Measurements from ENCODE around the gene MIXL1.
"Not testable (repeated sequence)": the region's sequence is repeated elsewhere in the genome, so short reads cannot be mapped to it uniquely, and the experiment has no call there.

MIXL1 gene

DNA sequence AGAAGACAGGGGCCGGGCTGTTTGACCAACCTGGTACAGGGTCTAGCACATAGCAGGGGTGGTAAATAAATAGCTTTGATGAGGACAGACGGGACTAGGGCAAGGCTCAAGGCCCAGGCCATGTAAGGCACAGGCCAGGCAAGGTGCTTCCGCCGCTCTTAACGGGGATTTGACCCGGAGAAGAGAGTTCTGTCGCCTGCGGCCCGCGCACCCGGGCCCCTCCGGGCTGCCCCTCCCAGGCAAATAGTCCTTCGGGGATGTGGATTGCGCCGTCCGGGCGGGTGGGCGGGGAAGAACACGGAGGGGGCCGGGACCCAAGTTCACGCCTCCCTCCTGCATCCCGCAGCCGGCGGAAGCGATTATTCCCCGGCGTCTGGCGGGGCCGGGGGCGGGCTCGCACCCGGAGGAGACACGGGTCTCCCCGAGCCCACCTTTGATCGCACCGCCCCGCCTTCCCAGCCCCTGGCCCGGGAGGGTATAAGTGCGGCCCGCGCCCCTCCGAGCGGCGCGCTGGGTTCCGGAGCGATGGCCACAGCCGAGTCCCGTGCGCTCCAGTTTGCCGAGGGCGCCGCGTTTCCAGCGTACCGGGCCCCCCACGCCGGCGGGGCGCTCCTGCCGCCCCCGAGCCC lies at the start of gene MIXL1:
TSS of gene MIXL1 (plus strand) at position 508 of the 629 bp plus-strand sequence. CDS start at position 526, 18 bp downstream.
- DNase-seq = peak; percentile 32

DNA sequence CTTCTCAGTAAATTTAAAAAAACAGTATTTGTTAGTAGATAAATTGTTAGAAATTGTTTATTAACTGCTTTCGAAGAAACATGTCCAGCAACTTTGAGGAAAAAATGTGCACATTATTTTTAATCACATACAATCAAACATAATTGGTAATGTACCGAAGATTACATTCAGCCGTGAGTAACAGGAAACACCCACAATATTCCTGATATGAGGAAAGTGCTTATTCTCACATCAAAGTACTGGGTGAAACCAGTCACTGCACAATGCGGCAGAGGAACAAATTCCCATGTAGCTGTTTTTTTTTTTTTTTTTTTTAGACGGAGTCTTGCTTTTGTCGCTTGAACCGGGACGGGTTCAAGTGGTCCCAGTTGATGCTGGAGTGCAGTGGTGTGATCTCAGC lies 46.6 kb upstream of the MIXL1 start:
- DNase-seq = no peak

DNA sequence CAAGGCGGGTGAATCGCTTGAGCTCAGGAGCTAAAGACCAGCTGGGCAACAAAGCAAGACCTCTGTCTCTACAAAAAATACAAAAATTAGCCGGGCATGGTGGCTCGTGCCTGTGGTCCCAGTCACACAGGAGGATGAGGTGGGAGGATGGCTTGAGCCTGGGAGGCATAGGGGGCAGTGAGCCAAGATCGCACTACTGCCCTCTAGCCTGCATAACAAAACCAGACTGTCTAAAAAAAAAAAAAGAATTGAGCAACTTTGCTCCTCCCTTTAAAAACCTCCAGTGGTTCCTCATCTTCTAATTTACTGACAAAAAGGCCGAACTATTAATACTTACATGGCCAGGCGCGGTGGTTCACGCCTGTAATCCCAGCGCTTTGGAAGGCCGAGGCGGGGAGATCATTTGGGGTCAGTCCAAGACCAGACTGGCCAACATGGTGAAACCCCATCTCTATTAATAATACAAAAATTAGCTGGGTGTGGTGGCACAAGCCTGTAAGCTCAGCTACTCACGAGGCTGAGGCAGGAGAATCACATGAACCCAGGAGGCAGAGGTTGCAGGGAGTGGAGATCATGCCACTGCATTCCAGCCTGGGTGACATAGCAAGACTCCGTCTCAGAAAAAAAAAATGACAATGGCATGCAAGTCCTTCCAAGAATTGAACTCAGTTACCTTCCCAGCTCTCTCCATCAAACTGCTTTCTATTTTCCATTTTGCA lies 41.3 kb upstream of the MIXL1 start:
- DNase-seq = no peak

DNA sequence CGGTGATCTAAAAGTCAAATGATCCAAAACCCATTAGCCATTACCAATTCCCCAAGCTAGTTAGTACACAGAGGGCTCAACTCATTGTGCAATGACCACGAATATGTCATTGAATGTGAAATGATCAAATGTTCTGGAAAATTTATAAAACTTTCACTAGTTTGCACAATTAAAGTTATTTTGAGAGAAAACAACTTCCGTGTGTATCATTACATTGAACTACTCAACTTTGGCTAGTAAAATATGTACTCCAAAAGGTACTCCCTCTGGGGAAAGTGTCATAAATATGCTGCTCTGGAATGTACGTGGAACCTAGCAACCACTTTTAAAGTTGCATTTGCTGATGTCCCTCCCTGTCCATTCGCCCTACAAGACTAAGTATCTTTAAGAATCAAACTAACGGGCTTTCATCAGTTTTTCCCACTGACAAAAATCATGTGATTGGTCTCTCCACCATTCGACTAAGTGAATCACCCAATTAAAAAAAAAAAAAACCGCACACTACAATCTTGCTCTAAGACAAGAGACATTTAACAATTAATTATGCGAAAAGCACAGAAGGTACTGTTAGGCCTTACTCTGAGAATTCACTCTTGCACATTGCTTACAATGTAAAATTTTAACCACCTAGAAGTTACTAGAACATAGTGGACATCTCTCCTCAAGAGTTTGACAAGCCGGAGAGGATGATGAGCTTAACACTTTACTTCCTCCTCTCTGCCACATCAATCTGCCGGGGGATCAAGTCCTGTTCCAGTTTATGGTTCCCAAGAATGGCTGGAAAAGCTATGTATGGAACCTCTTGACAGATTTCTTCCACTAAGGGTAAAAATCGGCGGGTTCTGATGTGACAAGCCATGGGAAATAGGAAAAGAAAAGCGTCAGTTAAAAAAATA lies 38.1 kb upstream of the MIXL1 start:
- DNase-seq = no peak

DNA sequence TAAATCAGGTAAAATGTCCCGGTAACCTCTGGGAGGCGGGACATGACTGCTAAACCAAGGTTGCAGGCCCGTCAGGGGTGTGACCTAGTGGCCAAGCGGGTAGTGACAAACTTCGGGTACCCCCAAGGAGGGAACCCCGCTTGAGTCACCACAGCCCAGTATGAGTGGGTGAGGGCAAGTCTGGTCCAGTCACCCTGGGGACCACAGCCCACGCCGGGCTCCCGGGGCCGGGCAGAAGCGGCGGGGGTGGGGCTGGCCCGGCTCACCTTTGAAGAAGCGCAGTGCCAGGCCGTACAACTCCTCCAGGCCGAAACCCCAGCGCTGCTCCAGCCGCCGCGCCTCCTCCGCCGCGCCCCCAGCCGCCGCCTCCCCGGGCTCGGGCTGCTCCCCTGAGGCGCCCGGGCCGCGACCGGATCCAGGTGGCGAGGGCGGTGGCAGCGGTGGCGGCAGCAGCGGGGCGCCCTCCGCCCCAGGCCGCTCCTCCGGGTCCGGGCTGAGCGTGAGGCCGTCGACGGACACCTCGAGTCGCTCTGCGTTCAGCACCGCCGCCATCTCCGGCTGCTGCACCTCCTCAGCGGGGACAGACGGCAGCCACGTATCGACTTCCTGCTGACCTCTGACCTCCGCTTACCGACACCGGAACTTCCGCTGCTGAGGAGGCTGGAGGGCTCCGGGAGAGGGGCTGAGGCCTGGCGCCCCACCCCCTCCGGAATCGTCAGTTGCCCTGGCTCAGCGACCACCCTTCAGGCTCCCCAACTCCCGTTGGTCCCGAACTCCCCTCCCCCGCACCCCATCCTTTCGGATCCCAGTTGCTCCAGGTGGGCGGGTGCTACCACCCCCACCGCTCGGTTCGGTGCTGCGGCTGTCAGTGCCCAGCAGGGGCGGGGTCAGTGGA lies 37.1 kb upstream of the MIXL1 start, which contains the start of gene ACBD3:
TSS of gene ACBD3 (minus strand) at position 618 of the 895 bp plus-strand sequence. CDS start at position 552, 66 bp downstream.
- peak; percentile 93 for DNase-seq

DNA sequence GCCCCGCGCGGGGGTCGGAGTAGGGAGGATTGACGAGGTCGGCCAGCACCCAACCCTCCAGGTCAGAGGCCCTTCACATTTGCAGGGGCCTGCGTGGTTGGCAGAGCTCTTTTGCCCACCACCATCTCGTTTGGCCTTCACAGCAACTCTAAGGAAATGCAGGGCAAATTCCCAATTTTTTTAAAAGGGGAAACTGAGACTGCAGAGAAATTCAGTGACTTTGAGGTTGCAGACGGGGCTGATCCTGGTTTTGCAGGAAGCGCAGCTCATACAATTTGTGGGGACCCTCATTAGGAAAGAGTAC lies 36.5 kb upstream of the MIXL1 start:
- DNase-seq = no peak

DNA sequence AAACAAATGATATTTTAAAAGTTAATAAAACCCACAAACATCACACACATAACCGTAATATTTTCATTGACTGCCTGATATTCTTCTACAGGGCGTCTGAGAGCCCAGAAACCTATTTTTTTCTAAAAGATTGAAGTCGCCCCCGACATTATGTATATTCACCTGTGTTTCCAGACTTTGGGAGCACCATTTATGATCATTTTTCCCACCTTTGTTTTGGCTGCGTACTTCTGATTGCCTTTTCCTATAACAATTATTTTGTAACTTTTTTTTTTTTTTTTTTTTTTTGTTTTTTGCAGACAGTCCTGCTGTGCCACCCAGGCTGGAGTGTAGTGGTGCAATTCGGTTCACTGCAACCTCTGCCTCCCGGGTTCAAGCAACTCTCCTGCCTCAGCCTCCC lies 36.1 kb upstream of the MIXL1 start:
- DNase-seq = no peak

DNA sequence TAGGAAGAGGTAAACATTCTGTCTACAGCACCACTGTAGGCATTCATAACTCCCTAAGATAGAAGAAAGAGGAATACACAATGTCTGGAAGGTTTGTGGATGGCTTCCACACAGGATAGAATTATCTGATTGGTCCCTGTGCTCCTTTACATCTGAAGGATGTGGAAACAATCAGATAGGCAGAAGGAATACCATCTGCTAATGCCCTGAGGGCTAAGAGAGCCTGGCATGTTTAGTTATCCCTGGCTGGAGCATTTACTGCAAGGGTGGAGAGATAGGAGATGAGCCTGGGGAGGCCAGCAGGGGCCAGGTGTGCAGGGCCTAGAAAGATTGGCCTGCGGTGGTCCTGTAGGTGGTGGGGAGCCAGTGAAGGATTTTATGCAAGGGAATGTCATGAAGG lies 28.3 kb upstream of the MIXL1 start:
- DNase-seq = no peak

DNA sequence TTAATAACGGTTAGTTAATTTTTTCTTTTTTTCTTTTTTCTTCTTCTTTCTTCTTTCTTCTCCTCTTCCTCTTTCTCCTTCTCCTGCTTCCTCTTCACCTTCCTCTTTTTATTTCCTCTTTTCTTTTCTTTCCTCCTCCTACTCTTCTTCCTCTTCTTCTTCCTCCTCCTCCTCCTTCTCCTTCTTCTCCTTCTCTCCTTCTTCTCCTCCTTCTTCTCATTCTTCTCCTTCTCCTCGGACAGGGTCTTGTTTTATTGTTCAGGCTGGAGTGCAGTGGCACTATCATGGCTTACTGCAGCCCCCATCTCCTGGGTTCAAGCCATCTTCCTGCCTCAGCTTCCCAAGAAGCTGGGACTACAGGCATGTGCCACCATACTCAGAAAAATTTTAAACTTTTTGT lies 23.5 kb upstream of the MIXL1 start:
- DNase-seq = no peak

DNA sequence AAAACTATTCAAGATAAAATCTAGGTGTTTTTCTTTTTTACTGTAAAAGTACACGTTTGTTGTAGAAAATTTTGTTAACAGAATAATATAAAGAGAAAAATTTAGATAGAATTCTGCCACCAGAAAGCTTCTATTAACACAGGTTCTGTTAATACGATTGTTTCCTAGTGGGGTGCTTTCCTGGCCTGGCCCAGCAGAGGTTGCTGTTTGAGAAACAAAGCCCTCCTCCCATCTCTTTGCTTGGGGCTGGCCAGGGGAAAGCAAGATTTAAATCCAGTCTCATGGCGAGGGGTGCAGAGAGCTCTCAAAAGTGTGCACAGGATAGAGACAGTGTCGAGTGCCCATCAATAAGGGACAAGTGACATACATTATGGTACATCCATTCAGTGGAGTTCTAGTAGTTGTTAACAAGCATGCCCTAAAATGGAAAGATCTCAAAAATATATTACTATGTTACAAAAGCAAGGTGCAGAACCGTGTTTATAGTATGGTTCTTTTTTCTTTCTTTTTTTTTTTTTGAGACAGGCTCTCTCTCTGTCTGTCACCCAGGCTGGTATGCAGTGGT lies 22.4 kb upstream of the MIXL1 start:
- DNase-seq = no peak

DNA sequence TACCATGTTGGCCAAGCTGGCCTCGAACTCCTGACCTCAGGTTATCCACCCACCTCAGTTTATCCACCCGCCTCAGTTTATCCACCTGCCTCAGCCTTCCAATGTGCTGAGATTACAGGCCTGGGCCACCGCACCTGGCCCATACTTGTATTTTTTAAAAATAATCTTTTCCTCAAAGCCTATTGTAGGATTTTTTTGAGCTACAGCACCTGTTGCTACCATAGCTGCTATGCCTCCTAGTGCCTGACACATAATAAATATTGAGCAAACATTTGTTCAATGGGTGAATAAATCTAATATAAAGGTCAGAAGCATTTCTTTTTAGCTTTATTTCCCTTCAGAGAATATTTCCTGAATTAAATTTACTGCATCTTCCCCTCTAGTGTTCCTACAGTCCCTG lies 21.2 kb upstream of the MIXL1 start:
- no peak for DNase-seq

DNA sequence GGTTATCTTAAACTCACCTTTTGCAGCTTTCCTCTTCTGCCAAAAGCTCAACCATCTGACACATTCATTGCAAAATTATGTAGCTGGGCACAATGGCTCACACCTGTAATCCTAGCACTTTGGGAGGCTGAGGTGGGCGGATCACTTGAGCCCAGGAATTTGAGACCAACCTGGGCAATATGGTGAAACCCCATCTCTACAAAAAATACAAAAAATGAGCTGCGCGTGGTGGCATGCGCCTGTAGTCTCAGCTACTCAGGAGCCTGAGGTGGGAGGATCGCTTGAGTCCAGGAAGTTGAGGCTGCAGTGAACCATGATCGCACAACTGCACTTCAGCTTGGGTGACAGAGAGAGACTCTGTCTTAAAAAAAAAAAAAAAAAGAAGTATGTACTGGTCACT lies 20.8 kb upstream of the MIXL1 start:
- not testable (repeated sequence) for DNase-seq

DNA sequence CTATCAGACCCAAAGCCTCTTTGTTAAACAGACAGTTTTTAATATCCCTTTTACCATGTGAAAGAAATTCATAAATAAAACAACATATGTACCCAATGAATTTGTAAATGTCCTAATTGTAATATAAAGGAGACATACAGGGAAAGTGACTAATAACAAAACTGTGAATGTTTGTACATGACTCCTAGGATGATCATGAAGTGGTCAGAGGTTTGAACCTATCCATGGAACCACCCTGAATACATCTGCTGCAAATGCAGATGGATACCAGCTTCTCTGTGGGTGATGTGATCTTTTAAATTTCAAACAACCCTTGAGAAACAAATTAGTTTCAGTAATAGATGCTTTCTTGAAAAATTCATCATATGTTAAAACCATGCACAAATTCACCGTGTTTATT lies 20.2 kb upstream of the MIXL1 start:
- DNase-seq = no peak

DNA sequence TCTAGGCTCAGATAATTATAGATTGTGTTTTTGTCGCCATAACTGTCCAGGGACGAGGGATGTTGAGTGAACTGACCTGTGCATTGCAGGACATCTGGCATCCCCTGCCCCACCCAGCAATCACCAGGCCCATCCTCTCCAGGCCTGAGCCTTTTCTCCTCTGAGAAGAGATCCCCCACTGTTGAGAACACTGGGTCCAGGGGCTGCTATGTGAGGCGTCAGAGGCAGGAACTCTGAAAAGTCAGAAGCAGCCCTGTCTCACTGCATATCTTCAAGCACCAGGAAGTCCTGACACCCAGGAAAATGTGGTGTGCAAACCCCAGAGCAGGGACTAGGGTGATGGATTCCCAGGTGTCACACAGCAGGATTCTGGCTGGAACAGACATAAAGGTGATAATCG lies 19.8 kb upstream of the MIXL1 start:
- no peak for DNase-seq

DNA sequence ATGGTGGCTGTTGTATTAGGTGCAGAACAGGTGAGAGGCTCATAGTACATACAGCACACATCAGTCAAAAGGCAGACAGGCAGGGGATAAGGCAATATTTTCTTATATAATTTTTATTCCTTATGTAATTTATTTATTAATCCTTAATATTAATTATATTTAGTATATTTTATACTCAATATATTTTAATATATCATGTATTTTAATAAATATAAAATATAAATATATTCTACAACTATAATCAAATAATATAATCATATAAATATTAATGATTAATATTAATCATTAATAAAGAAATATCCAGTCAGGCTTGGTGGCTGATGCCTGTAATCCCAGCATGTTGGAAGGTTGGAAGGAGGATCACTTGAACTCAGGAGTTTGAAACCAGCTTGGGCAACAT lies 19.3 kb upstream of the MIXL1 start:
- DNase-seq = no peak

DNA sequence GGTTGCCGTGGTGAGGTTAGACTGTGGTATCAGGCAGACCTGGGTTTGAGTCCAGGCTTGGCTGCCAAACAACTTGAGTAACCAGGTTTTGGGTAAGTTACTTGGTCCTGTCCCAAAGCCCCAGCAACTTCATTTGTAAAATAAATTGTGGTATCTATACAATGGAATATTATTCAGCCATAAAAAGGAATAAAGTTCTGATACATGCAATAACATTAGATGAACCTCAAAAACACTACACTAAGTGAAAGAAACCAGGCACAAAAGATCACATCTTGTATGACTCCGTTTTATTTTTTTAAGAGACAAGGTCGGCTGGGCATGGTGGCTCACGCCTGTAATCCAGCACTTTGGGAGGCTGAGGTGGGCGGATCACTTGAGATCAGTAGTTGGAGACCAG lies 16.4 kb upstream of the MIXL1 start:
- no peak for DNase-seq

DNA sequence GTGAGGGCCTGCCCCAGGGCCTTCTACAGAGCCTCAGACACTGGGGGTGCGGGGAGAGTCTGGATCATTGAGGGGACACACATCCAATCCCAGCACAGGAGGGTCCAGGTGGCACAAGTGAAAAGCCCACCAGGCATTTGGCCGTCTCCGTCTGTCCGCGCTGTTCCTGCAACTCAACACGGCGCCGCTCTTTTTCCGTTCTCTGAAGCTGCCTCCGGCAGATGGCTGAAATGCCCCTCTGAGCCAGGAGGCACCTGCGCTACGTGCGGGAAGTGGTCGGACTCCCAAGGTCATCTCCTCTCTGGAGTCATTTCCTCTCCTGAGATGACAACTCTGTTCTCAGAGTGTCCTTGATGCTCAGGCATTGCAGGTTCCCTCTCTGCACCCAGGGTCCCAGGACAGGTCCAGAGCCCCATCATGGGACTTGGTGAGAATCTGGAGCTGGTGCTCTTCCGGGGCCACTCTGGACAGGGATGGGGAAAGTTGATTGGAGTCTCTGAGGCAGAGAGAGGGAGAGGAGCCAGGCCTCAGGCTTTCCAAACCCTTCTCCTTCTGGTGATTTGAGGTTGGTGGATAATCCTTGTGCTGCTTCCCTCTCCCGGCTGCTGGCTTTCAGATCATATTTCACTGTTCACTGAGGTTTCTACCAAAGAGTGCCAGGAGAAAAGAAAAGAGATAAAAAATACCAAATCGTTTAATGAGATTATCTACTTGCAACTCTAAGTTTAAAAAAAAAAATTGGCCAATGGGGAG lies 14.0 kb upstream of the MIXL1 start:
- DNase-seq = no peak

DNA sequence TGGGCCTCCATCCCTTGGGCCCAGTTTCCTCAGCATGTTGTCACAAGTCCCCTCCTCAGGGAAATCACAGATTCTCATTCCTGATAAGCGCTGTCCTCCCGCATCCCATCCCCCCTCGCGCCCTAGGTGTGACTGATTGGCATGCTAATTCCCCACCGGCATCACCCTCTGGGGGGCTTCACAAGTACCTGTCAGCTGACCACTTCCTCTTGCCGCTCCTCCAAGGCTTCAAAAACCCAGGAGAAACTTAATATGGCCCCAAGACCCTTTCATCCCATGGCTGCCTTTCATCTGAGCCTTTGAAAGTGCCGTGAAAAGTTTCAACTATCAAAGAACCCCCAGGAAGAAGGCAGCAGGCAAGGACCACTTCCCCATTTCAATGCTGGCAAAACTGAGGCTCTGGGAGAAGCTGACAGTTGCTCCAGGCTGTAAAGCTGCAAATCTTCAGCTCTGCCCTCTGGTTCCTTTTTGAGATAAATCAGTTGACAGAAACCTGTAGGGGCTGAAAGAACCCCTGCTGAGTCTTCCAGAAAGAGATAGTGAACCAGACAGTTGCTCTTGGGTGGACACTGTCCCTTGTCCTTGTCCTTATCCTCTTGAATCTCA lies 12.8 kb upstream of the MIXL1 start:
- no peak for DNase-seq

DNA sequence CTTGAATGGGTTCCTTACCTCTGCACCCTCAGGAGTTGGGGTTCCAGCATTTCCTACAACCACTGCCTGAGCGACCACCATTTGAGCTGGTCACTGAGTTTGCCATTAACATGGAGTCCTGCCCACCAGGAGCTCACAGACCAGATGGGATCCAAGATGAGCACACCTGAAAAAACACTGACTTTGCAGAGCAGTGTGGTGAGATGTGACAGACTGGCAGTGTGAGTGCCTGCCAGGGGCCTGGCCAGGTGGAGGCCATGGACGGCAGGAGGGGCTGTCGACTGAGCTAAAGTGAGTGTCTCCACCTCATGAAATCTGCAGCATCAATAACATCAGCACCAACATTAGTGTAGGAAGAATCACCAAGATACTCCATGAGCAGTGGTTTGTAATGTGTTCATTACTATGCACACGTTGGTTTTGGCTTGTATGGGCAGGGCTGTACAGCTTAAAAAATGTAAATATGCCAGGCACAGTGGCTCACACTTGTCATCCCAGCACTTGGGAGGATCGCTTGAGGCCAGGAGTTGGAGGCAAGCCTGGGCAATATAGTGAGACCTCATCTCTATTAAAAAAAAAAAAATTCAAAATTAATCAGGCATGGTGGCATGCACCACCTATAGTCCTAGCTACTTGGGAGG lies 12.2 kb upstream of the MIXL1 start:
- DNase-seq = no peak

DNA sequence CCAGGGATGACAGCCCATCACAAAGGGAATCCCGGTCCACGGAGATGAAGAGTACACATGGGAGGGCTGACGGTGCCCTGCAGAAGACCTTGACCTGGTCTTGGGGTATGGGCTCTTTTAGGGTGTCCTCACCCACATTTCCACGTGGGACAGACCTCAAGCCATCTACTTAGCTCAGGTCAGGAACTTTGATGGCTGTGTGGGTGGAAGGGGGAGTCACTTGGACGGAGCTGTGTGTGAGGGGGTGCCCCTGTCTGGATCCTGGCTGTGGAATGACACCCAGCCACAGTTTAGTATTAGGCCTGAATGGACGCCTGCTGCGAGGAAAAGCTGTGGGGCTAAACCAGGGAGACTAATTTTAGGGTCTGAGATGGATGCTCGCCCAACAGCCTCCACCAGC lies 10.9 kb upstream of the MIXL1 start:
- no peak for DNase-seq

DNA sequence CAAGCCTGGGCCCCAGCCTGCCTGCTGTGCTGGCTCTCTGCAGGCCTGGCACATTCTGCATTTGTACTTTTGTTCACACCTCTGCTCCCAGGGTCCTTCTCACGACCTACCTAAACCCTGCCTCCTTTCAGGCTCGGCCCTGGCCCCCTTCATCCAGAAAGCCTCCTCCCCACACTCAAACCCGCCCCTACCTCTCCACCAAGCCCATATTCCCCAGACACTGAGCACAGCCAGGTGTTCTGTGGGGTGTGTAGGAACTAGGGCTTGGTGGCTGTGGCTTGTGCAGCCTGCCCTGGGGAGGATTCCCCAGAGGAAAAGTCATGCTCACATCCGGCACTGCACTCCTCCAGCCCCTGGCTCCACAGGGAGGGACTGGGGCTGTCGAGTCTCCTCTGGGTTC lies 8.2 kb upstream of the MIXL1 start:
- no peak for DNase-seq
